PC-9 (cell line): ENCODE results near the gene TRMT112.

Experiments used
- CTCF ChIP-seq: fragments of 200-600 bp; sonication (generic); conservative IDR thresholded peaks from 2 replicates; pipeline ENCODE4 v1.6.1; 2017; ENCODE audit warnings: mixed run types, antibody characterized with exemption, mild to moderate bottlenecking, moderate library complexity
- EZH2 ChIP-seq: fragments of 200-600 bp; sonication (generic); IDR thresholded peaks from 2 replicates; pipeline ENCODE4 v1.8.0; 2017; ENCODE audit warnings: antibody characterized with exemption, low read depth

GRCh38 chr11:64362339-64362738 lies 45.0 kb upstream of the TRMT112 start:
- no peak for TF ChIP-seq CTCF
- no peak for TF ChIP-seq EZH2
